ENCODE results near the gene PABPN1L. TPM values are rescaled to one million over a fixed set of nuclear protein-coding genes. Genes with fewer than 3 reads are reported as not detected.

The PABPN1L gene
- total and polyA plus RNA-seq, 2 of the 13 experiments (the other 11 are each of a cell fraction or from before 2014, with no cell fraction given): not detected

GRCh38 chr16:88878967-88879787 is 12.7 kb upstream of the PABPN1L start:
- FAIRE-seq: no peak
- TF ChIP-seq ZNF589 (CRISPR knock-in tag; conservative IDR thresholded peaks at IDR 0.05) (no peak), PAXIP1 (CRISPR knock-in tag; conservative IDR thresholded peaks at IDR 0.05) (no peak), HNRNPLL (IDR thresholded peaks at IDR 0.05; ENCODE audit: low read depth, low read length, poor library complexity, severe bottlenecking) (peak; percentile 7), ZNF563 (CRISPR knock-in tag; IDR thresholded peaks at IDR 0.05) (0 out of 2 replicates have a peak, but pooled peaks have one; percentile 9), ZNF800 (CRISPR knock-in tag; IDR thresholded peaks at IDR 0.05) (0 out of 2 replicates have a peak, but pooled peaks have one; percentile 1), LBX2 (CRISPR knock-in tag; IDR thresholded peaks at IDR 0.05; ENCODE audit: borderline replicate concordance) (no peak), USF2 (IDR thresholded peaks at IDR 0.05; ENCODE audit: low read depth, low read length) (peak; percentile 81), USF2 (CRISPR knock-in tag; IDR thresholded peaks at IDR 0.05; ENCODE audit: borderline replicate concordance) (no peak), ESRRA (CRISPR knock-in tag; IDR thresholded peaks at IDR 0.05; ENCODE audit: low read depth) (no peak), RAD51 (IDR thresholded peaks at IDR 0.05; ENCODE audit: borderline replicate concordance) (peak; percentile 66; the same call in 1 of the 2 replicates), DNMT1 (CRISPR knock-in tag; IDR thresholded peaks at IDR 0.05) (0 out of 2 replicates have a peak, but pooled peaks have one; percentile 20), RFXAP (CRISPR knock-in tag; IDR thresholded peaks at IDR 0.05; ENCODE audit: borderline replicate concordance) (no peak), BHLHE40 (IDR thresholded peaks at IDR 0.05; ENCODE audit: low read length) (peak; percentile 39; the same call in 1 of the 2 replicates), MED1 (CRISPR knock-in tag; IDR thresholded peaks at IDR 0.05) (no peak), ZFP41 (CRISPR knock-in tag; IDR thresholded peaks at IDR 0.05; ENCODE audit: borderline replicate concordance) (no peak)

More at GRCh38 chr16:88878967-88879787, 12.7 kb upstream of the PABPN1L start:
- POLR2A ChIA-PET: no interaction called here
- no TSS peak for BruUV-seq (replicated peaks)
- H3K4me2 ChIP-seq (ENCODE audit: low read depth, low read length): no peak overlapping the region
- H3K4me3 ChIP-seq (replicated peaks in 1 of 3; ENCODE audit: insufficient read depth in 1 of 3, low read depth in 2 of 3, low read length in 3 of 3): no peak overlapping the region
- no peak overlapping the region for H3K9ac ChIP-seq (ENCODE audit: insufficient read depth, low read depth, low read length)
- H3K27me3 ChIP-seq (ENCODE audit: control insufficient read depth in 1 of 2, insufficient read depth in 2 of 2, low read length in 2 of 2): peaks cover 39 to 96% of the 10 kb centered on the region in 2 experiments
- H3K36me3 ChIP-seq (replicated peaks in 1 of 2; ENCODE audit: control insufficient read depth in 1 of 2, insufficient read depth in 2 of 2, low read length in 2 of 2): no peaks in the 10 kb centered on the region
- ATAC-seq (peak; percentile 3; the same call in 2 of the 3 replicates), DNase-seq (ENCODE audit: low spot score) (no peak)
- 63% methylated on average over 23 of the region's 45 CpGs for WGBS (ENCODE audit: low lambda C conversion rate)
- CTCF ChIA-PET (ENCODE audit: low intra/inter-chr PET ratio, low total read pairs): no interaction called here
- no peak overlapping the region for H3K27ac ChIP-seq (ENCODE audit: extremely low read length, insufficient read depth, low read length)
- H4K20me1 ChIP-seq (ENCODE audit: insufficient read depth, low read length): peaks cover 3% of the 10 kb centered on the region; the same call in 1 of the 2 replicates
- H2AFZ ChIP-seq (ENCODE audit: low read length): no peak overlapping the region
- no peaks in the 10 kb centered on the region for H3K79me2 ChIP-seq (ENCODE audit: insufficient read depth, low read length)
- peaks cover 24% of the 10 kb centered on the region for H3K4me1 ChIP-seq (ENCODE audit: insufficient read depth, low read length)
- no peaks in the 10 kb centered on the region for H3K9me3 ChIP-seq (ENCODE audit: low read length)
- in situ Hi-C loops (cut with HindIII; ENCODE audit: extremely low pct_ligation_motif_present, low pct_unique_long_range_greater_than_20kb): no loop called here
- intact Hi-C loops (cut with micrococcal nuclease; ENCODE audit: unreplicated experiment): no loop called here

Measured in HepG2 (cell line).